ENCODE measurements around the gene UBTD1.

UBTD1 gene

DNA sequence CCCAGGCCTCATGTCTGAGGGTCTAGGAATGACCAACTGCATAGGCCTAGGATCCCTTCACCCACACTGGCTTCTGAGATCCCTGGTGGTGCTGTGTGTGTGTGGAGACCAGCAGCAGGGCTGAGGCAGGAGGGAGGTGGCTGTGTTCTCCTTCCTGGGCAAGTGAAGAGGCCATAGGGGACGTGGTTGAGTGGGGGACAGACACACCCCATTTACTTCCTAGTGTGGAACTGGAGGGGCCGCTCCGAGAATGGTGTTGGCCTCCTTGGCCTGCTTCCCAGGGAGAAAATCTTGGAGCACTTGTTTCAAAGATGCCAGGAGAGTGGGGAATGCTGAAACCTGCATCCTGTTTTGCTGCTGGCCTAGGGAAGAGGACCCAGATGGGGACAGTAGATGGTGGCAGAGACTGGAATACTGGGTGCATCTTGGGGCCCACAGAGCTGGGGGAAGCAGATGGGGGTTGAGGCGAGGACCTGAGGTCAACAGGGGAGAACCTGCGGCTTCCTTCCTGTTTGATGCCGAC is 19.1 kb downstream of the UBTD1 start:
- H3K36me3 ChIP-seq (ENCODE audit: low read length), result no peaks in the 10 kb centered on the region
- no peaks in the 10 kb centered on the region for H3F3A ChIP-seq (ENCODE audit: insufficient read depth)
- no peak overlapping the region for H2AFZ ChIP-seq (ENCODE audit: low read depth, low read length, severe bottlenecking)
- H3K4me3 ChIP-seq (ENCODE audit: insufficient read depth, low read length, poor library complexity, severe bottlenecking), result no peak overlapping the region
- H3K79me2 ChIP-seq (ENCODE audit: insufficient read depth, low read length), result no peaks in the 10 kb centered on the region
- no peaks in the 10 kb centered on the region for H3K27me3 ChIP-seq (ENCODE audit: low read length)
- no peaks in the 10 kb centered on the region for H3K9me3 ChIP-seq (ENCODE audit: insufficient read depth, low read length)
- TF ChIP-seq EZH2phosphoT487 (conservative IDR thresholded peaks at IDR 0.05; ENCODE audit: low read length) (no peak), CTCF (IDR thresholded peaks at IDR 0.05; ENCODE audit: insufficient read depth, low read length, poor library complexity, severe bottlenecking) (no peak)
- no peak overlapping the region for H3K4me2 ChIP-seq (ENCODE audit: low read depth, low read length, poor library complexity, severe bottlenecking)
- no peak overlapping the region for H3K27ac ChIP-seq (ENCODE audit: low read depth, low read length)
- H4K20me1 ChIP-seq (ENCODE audit: low read depth, low read length), result no peaks in the 10 kb centered on the region
- no peaks in the 10 kb centered on the region for H3K9me2 ChIP-seq (replicated peaks; ENCODE audit: insufficient read depth, low read length)
- no peak overlapping the region for H3K9ac ChIP-seq (ENCODE audit: low read length)

GRCh38 chr10:97518301-97519043 is 19.7 kb downstream of the UBTD1 start:
- Histone ChIP-seq H3K27me3 (ENCODE audit: low read length) (no peaks in the 10 kb centered on the region), H3K36me3 (ENCODE audit: low read length) (no peaks in the 10 kb centered on the region), H3K4me3 (ENCODE audit: insufficient read depth, low read length, poor library complexity, severe bottlenecking) (no peak overlapping the region), H3K9ac (ENCODE audit: low read length) (no peak overlapping the region), H3K9me3 (ENCODE audit: insufficient read depth, low read length) (no peaks in the 10 kb centered on the region), H4K20me1 (ENCODE audit: low read depth, low read length) (no peaks in the 10 kb centered on the region), H3K27ac (ENCODE audit: low read depth, low read length) (no peak overlapping the region), H3K79me2 (ENCODE audit: insufficient read depth, low read length) (no peaks in the 10 kb centered on the region), H3K4me2 (ENCODE audit: low read depth, low read length, poor library complexity, severe bottlenecking) (no peak overlapping the region), H3F3A (ENCODE audit: insufficient read depth) (no peaks in the 10 kb centered on the region), H3K9me2 (replicated peaks; ENCODE audit: insufficient read depth, low read length) (no peaks in the 10 kb centered on the region), H2AFZ (ENCODE audit: low read depth, low read length, severe bottlenecking) (no peak overlapping the region)
- TF ChIP-seq CTCF (IDR thresholded peaks at IDR 0.05; ENCODE audit: insufficient read depth, low read length, poor library complexity, severe bottlenecking) (no peak), EZH2phosphoT487 (conservative IDR thresholded peaks at IDR 0.05; ENCODE audit: low read length) (no peak)

GRCh38 chr10:97519342-97519741 is 20.6 kb downstream of the UBTD1 start:
- H3K9ac ChIP-seq (ENCODE audit: low read length), result no peak overlapping the region
- H4K20me1 ChIP-seq (ENCODE audit: low read depth, low read length), result no peaks in the 10 kb centered on the region
- H3K36me3 ChIP-seq (ENCODE audit: low read length), result no peaks in the 10 kb centered on the region
- no peak overlapping the region for H3K27ac ChIP-seq (ENCODE audit: low read depth, low read length)
- H3K9me3 ChIP-seq (ENCODE audit: insufficient read depth, low read length), result no peaks in the 10 kb centered on the region
- H3K79me2 ChIP-seq (ENCODE audit: insufficient read depth, low read length), result no peaks in the 10 kb centered on the region
- H2AFZ ChIP-seq (ENCODE audit: low read depth, low read length, severe bottlenecking), result no peak overlapping the region
- H3K27me3 ChIP-seq (ENCODE audit: low read length), result no peaks in the 10 kb centered on the region
- no peaks in the 10 kb centered on the region for H3K9me2 ChIP-seq (replicated peaks; ENCODE audit: insufficient read depth, low read length)
- no peak overlapping the region for H3K4me2 ChIP-seq (ENCODE audit: low read depth, low read length, poor library complexity, severe bottlenecking)
- H3K4me3 ChIP-seq (ENCODE audit: insufficient read depth, low read length, poor library complexity, severe bottlenecking), result no peak overlapping the region
- TF ChIP-seq CTCF (IDR thresholded peaks at IDR 0.05; ENCODE audit: insufficient read depth, low read length, poor library complexity, severe bottlenecking), result no peak
- TF ChIP-seq EZH2phosphoT487 (conservative IDR thresholded peaks at IDR 0.05; ENCODE audit: low read length), result no peak
- H3F3A ChIP-seq (ENCODE audit: insufficient read depth), result no peaks in the 10 kb centered on the region

Data from SU-DHL-6 (cell line).